Gastrocnemius medialis (tissue), 4 donors: ENCODE data around the gene MAGED2.

ENCODE experiments used
- POLR2A ChIP-seq, 2 donors: fragments of 450-650 bp; IDR thresholded peaks; one replicate each; pipeline ENCODE4 v1.6.1; 2017; ENCODE audit warnings: antibody characterized with exemption in 2 of 2, mild to moderate bottlenecking in 2 of 2, moderate library complexity in 2 of 2
- TF ChIP-seq, protein P1 (sequence below), 5 experiments: fragments of 450-650 bp in 3 of 5; fragments of 200-600 bp in 2 of 5; sonication (generic) in 2 of 5; IDR thresholded peaks in 4 of 5; conservative IDR thresholded peaks in 1 of 5; 1 replicate in 4 of 5; 2 replicates in 1 of 5; pipeline ENCODE4 v1.5.1; 2016 to 2019; ENCODE audit warnings: antibody characterized with exemption in 5 of 5, mild to moderate bottlenecking in 3 of 5, moderate library complexity in 3 of 5

- TF ChIP-seq, protein P1, sequence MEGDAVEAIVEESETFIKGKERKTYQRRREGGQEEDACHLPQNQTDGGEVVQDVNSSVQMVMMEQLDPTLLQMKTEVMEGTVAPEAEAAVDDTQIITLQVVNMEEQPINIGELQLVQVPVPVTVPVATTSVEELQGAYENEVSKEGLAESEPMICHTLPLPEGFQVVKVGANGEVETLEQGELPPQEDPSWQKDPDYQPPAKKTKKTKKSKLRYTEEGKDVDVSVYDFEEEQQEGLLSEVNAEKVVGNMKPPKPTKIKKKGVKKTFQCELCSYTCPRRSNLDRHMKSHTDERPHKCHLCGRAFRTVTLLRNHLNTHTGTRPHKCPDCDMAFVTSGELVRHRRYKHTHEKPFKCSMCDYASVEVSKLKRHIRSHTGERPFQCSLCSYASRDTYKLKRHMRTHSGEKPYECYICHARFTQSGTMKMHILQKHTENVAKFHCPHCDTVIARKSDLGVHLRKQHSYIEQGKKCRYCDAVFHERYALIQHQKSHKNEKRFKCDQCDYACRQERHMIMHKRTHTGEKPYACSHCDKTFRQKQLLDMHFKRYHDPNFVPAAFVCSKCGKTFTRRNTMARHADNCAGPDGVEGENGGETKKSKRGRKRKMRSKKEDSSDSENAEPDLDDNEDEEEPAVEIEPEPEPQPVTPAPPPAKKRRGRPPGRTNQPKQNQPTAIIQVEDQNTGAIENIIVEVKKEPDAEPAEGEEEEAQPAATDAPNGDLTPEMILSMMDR (IDR thresholded peaks at IDR 0.05 in 4 of 5, conservative IDR thresholded peaks at IDR 0.05 in 1 of 5): no peak
- no peak for TF ChIP-seq POLR2A (IDR thresholded peaks at IDR 0.05)
Observed at GRCh38 chrX:54819201-54819600, 11.7 kb downstream of the MAGED2 start.
